IPS-20b (cell line): ENCODE results near the gene PIAS2.

Source experiments
- H3K27ac ChIP-seq: one replicate; pipeline ENCODE4 v1.5.1; 2013; ENCODE audit warnings: low read length
- H3K27me3 ChIP-seq: 2 replicates; pipeline ENCODE4 v1.6.1; 2013; ENCODE audit warnings: mild to moderate bottlenecking, low read length, inconsistent platforms; ENCODE audit not compliant: insufficient read depth
- H3K36me3 ChIP-seq: 2 replicates; pipeline ENCODE4 v1.6.1; 2013; ENCODE audit warnings: low read depth, mild to moderate bottlenecking, inconsistent platforms, low read length, moderate library complexity; ENCODE audit not compliant: insufficient read depth
- H3K4me1 ChIP-seq: 2 replicates; pipeline ENCODE4 v1.6.1; 2013; ENCODE audit warnings: mild to moderate bottlenecking, control low read depth, inconsistent platforms, low read length, moderate library complexity; ENCODE audit not compliant: insufficient read depth
- H3K4me3 ChIP-seq: 2 replicates; pipeline ENCODE4 v1.5.1; 2013; ENCODE audit warnings: mild to moderate bottlenecking, low read length, inconsistent platforms
- H3K9ac ChIP-seq: 2 replicates; pipeline ENCODE4 v1.6.1; 2013; ENCODE audit warnings: low read depth, mild to moderate bottlenecking, inconsistent platforms, low read length, moderate library complexity
- H3K9me3 ChIP-seq: 2 replicates; pipeline ENCODE4 v1.6.1; 2013; ENCODE audit warnings: mild to moderate bottlenecking, low read depth, low read length, inconsistent platforms; ENCODE audit not compliant: insufficient read depth

The PIAS2 gene

DNA sequence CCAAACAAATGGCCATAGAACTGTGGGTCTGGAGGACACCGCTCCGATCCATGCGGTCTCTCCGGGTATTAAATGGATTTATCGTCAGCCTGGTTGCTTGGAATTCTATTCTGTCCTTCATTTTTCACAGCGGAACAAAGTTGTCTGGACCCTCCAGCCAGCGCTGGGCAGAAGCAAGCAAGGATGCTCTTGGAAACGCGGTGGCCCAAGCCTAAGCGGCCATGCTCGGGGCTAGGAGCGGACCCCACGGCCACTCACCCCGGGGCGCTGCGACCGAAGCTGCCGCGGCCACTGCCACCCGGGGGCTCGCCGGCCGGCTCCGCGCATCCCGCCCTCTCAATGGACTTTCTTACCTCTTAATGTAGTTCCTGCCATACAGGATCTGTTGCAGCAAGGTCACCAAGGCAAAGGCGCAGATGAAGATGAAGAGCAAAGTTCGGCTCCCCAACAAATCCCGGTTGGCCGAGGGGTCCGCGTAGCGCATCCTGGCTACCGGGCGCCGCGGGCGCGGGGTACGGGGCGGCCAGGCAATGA lies 161.2 kb downstream of the PIAS2 start:
- Histone ChIP-seq H3K9ac (no peak overlapping the region), H3K4me1 (no peaks in the 10 kb centered on the region; the same call in 1 of the 2 replicates), H3K36me3 (no peaks in the 10 kb centered on the region), H3K27ac (no peak overlapping the region), H3K9me3 (no peaks in the 10 kb centered on the region), H3K4me3 (peak overlapping the region; percentile 74; the same call in 1 of the 2 replicates), H3K27me3 (peaks cover 73% of the 10 kb centered on the region)

GRCh38 chr18:46755315-46756024 lies 161.8 kb downstream of the PIAS2 start:
- Histone ChIP-seq H3K36me3 (no peaks in the 10 kb centered on the region), H3K9me3 (no peaks in the 10 kb centered on the region), H3K4me1 (no peaks in the 10 kb centered on the region; the same call in 1 of the 2 replicates), H3K27me3 (peaks cover 67% of the 10 kb centered on the region), H3K4me3 (peak overlapping the region; percentile 74; the same call in 1 of the 2 replicates), H3K9ac (no peak overlapping the region), H3K27ac (no peak overlapping the region)

DNA sequence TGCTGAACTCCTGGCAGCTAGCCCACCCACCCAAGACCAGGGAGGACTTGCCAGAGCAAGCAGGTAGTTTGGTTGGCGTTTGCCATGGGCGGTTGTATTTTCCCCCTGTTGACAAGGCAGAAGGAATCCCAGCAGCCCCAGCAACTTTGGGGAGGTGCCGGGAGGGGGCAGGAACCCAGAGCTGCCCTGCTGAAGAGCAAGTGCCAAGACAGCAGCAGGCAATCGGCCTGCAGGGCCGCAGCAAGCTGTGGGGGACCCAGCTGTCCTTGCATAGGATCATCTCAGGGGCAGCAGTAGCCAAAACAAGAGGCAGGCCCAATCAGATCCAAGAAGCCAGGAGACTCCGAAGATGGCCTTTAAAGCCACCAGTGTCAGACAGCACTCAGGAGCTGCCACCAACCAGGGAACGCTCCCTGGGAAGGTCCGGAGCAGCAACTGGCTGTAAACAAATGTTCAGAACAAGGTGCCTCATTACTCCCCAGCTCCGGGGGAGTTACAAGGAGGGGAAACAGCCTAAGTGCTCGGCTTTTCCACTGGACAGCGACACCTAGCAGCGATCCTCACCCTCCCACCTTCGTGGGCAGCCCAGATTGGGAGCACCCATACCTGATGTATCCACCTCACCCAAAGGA lies 162.5 kb downstream of the PIAS2 start:
- H3K4me3 ChIP-seq: no peak overlapping the region
- peaks cover 60% of the 10 kb centered on the region for H3K27me3 ChIP-seq
- no peaks in the 10 kb centered on the region for H3K9me3 ChIP-seq
- H3K9ac ChIP-seq: no peak overlapping the region
- H3K27ac ChIP-seq: no peak overlapping the region
- H3K36me3 ChIP-seq: no peaks in the 10 kb centered on the region
- H3K4me1 ChIP-seq: no peaks in the 10 kb centered on the region; the same call in 1 of the 2 replicates

- peaks cover 54% of the 10 kb centered on the region for H3K27me3 ChIP-seq
- H3K36me3 ChIP-seq: no peaks in the 10 kb centered on the region
- no peaks in the 10 kb centered on the region; the same call in 1 of the 2 replicates for H3K4me1 ChIP-seq
- H3K4me3 ChIP-seq: no peak overlapping the region
- no peak overlapping the region for H3K27ac ChIP-seq
- H3K9me3 ChIP-seq: no peaks in the 10 kb centered on the region
- no peak overlapping the region for H3K9ac ChIP-seq
Observed at GRCh38 chr18:46754188-46754587, 163.1 kb downstream of the PIAS2 start.
